MCF 10A (cell line): ENCODE measurements around the gene MMD. TPM values are rescaled to one million over a fixed set of nuclear protein-coding genes. Genes with fewer than 3 reads are reported as not detected.
"Not testable (repeated sequence)": the region's sequence is repeated elsewhere in the genome, so short reads cannot be mapped to it uniquely, and the experiment has no call there.

ENCODE experiments used
- BruUV-seq: library from RNA; stranded (reverse); fragments of 400-500 nt; replicated peaks from 2 replicates; lab custom pipeline; 2021; lab: Mats Ljungman, UMichigan
- CTCF ChIA-PET: fragments of 300-600 bp; sonication (Branson Sonifier 250); formaldehyde crosslinking; extraction: SDS; loops from one replicate; lab custom pipeline; 2021; ENCODE audit warnings: antibody characterized with exemption, inconsistent platforms; lab: Yijun Ruan, JAX
- POLR2A ChIA-PET: fragments of 300-600, 350-650 bp; sonication (Branson Sonifier 250); formaldehyde crosslinking; extraction: SDS; loops from one replicate; lab custom pipeline; 2020; ENCODE audit warnings: antibody characterized with exemption, inconsistent platforms; lab: Yijun Ruan, JAX
- DNase-seq: peaks from one replicate; pipeline ENCODE4 v3.0.0-alpha.2; 2018; ENCODE audit not compliant: unreplicated experiment
- H3K27ac Mint-ChIP-seq: one replicate; pipeline ENCODE4 v1.8.0; 2022; ENCODE audit warnings: mild to moderate bottlenecking, low read depth, mixed read lengths; ENCODE audit not compliant: unreplicated experiment
- H3K27me3 Mint-ChIP-seq: one replicate; pipeline ENCODE4 v1.8.0; 2022; ENCODE audit warnings: mixed read lengths; ENCODE audit not compliant: insufficient read depth, unreplicated experiment
- H3K36me3 Mint-ChIP-seq: one replicate; pipeline ENCODE4 v1.8.0; 2022; ENCODE audit warnings: mild to moderate bottlenecking, moderate library complexity, mixed read lengths; ENCODE audit not compliant: insufficient read depth, unreplicated experiment
- H3K4me1 Mint-ChIP-seq: one replicate; pipeline ENCODE4 v1.8.0; 2022; ENCODE audit warnings: mixed read lengths; ENCODE audit not compliant: insufficient read depth, unreplicated experiment
- H3K4me3 Mint-ChIP-seq: one replicate; pipeline ENCODE4 v1.8.0; 2022; ENCODE audit warnings: mild to moderate bottlenecking, moderate library complexity, mixed read lengths; ENCODE audit not compliant: unreplicated experiment
- H3K9me3 Mint-ChIP-seq: one replicate; pipeline ENCODE4 v1.8.0; 2022; ENCODE audit warnings: mixed read lengths; ENCODE audit not compliant: unreplicated experiment
- intact Hi-C: fragments of 100-400 bp; cut with micrococcal nuclease; formaldehyde crosslinking; loops from 2 replicates; pipeline ENCODE4 v1.14.1; 2022
- total RNA-seq: library from RNA; stranded (reverse); gene quantifications from 2 replicates; pipeline ENCODE4 v1.2.3, GENCODE V29; 2022
- TF ChIP-seq, protein P1 (sequence below): fragments of 200-600 bp; IDR thresholded peaks from one replicate; pipeline ENCODE4 v1.8.0; 2022; ENCODE audit warnings: antibody characterized with exemption, mild to moderate bottlenecking; ENCODE audit not compliant: unreplicated experiment

Gene MMD
- total RNA-seq, 1 experiment from 2014 or later = 5.9 TPM

- DNase-seq = no peak
- CTCF ChIA-PET = interaction anchor here (0.5 kb wide), 1 partner anchor 193 kb away, joined by 4 read pairs; no protein-coding TSS in a partner anchor
- Mint-ChIP-seq H3K27me3 (no peaks in the 10 kb centered on the region), H3K36me3 (peaks cover 5% of the 10 kb centered on the region), H3K4me3 (no peak overlapping the region), H3K27ac (no peak overlapping the region), H3K9me3 (no peaks in the 10 kb centered on the region), H3K4me1 (peaks cover 6% of the 10 kb centered on the region)
- POLR2A ChIA-PET = interaction anchor here (0.9 to 1.0 kb wide), 3 partner anchors 11 to 73 kb away, joined by 3 to 4 read pairs (median 3); partner anchors contain the start of gene MMD
- TF ChIP-seq, protein P1, sequence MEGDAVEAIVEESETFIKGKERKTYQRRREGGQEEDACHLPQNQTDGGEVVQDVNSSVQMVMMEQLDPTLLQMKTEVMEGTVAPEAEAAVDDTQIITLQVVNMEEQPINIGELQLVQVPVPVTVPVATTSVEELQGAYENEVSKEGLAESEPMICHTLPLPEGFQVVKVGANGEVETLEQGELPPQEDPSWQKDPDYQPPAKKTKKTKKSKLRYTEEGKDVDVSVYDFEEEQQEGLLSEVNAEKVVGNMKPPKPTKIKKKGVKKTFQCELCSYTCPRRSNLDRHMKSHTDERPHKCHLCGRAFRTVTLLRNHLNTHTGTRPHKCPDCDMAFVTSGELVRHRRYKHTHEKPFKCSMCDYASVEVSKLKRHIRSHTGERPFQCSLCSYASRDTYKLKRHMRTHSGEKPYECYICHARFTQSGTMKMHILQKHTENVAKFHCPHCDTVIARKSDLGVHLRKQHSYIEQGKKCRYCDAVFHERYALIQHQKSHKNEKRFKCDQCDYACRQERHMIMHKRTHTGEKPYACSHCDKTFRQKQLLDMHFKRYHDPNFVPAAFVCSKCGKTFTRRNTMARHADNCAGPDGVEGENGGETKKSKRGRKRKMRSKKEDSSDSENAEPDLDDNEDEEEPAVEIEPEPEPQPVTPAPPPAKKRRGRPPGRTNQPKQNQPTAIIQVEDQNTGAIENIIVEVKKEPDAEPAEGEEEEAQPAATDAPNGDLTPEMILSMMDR = no peak
- BruUV-seq = no TSS peak
- intact Hi-C loops = no loop called here
Measured at GRCh38 chr17:55409030-55409800, 12.4 kb downstream of the MMD start.

DNA sequence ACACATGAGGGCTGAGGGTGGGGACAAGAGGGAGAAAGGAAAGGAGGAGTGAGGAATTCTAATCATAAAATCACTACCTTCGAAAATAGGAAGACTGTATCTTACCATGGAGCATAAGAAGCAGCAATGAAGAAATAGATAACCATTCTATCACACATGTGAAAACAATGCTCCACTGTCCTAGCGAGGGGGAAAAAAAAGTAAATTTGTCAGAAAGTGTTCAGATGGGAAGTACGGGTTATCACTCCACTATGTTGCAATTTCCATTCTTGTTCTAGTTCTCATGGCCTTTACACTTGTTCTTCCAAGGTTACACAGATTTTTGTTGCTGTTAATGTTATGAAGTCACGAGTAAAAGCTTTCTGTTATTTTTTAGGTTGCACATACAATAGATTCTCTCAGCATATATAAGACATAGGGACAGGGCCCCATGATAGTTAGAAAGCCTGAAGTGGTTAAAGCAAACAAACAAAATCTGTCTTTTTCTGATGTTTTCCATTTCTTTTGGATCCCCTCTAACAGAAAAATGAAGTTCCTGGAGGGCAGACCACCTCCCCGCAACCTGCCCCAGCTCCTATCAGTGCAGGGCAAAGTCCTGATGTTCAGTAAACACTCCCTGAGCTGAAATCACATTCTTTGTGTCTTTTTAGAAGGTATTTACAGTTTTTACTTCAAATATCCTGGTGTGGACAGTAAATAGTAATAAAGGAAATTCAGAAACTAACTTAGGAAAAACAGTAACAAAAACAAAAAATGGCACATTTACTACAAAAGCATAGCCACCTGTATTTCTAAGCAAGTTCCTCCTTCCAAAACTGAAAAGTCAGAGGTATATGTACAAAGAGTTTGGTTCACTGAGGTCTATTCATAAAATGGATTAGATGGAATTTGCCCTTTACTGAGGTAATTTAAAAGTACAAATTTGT is 13.7 kb downstream of the MMD start:
- DNase-seq = no peak
- CTCF ChIA-PET = interaction anchor here (0.6 to 1.0 kb wide), 3 partner anchors 415 to 423 kb away, joined by 3 to 5 read pairs (median 3); no protein-coding TSS in a partner anchor
- Mint-ChIP-seq H3K9me3 (no peaks in the 10 kb centered on the region), H3K4me1 (peaks cover 6% of the 10 kb centered on the region), H3K27ac (no peak overlapping the region), H3K36me3 (peaks cover 5% of the 10 kb centered on the region), H3K27me3 (no peaks in the 10 kb centered on the region), H3K4me3 (no peak overlapping the region)
- intact Hi-C loops = no loop called here
- POLR2A ChIA-PET = interaction anchor here (1.0 kb wide), 1 partner anchor 14 kb away, joined by 3 read pairs; the partner anchor contains the start of gene MMD
- TF ChIP-seq, protein P1 = no peak
- no TSS peak for BruUV-seq

GRCh38 chr17:55405600-55405999 is 16.0 kb downstream of the MMD start:
- DNase-seq = no peak
- Mint-ChIP-seq H3K27ac (no peak overlapping the region), H3K27me3 (no peaks in the 10 kb centered on the region), H3K9me3 (no peaks in the 10 kb centered on the region), H3K4me3 (no peak overlapping the region), H3K4me1 (no peaks in the 10 kb centered on the region), H3K36me3 (peaks cover 13% of the 10 kb centered on the region)
- TF ChIP-seq, protein P1 = no peak
- CTCF ChIA-PET = no interaction called here
- no TSS peak for BruUV-seq
- intact Hi-C loops = no loop called here
- POLR2A ChIA-PET = no interaction called here

- H3K9me3 Mint-ChIP-seq = not testable (repeated sequence)
- CTCF ChIA-PET = interaction anchor here (0.7 kb wide), 1 partner anchor 16 kb away, joined by 3 read pairs; no protein-coding TSS in a partner anchor
- H3K36me3 Mint-ChIP-seq = peaks cover 21% of the 10 kb centered on the region
Measured at GRCh38 chr17:55404197-55404596, 17.4 kb downstream of the MMD start.

More at GRCh38 chr17:55404197-55404596, 17.4 kb downstream of the MMD start:
- BruUV-seq, intact Hi-C loops, H3K27me3 Mint-ChIP-seq, POLR2A ChIA-PET, H3K4me3 Mint-ChIP-seq, H3K27ac Mint-ChIP-seq, H3K4me1 Mint-ChIP-seq, DNase-seq: not testable (repeated sequence)
